ENCODE results near the gene PICK1.
"Not testable (repeated sequence)": the region's sequence is repeated elsewhere in the genome, so short reads cannot be mapped to it uniquely, and the experiment has no call there.

PICK1 gene

DNA sequence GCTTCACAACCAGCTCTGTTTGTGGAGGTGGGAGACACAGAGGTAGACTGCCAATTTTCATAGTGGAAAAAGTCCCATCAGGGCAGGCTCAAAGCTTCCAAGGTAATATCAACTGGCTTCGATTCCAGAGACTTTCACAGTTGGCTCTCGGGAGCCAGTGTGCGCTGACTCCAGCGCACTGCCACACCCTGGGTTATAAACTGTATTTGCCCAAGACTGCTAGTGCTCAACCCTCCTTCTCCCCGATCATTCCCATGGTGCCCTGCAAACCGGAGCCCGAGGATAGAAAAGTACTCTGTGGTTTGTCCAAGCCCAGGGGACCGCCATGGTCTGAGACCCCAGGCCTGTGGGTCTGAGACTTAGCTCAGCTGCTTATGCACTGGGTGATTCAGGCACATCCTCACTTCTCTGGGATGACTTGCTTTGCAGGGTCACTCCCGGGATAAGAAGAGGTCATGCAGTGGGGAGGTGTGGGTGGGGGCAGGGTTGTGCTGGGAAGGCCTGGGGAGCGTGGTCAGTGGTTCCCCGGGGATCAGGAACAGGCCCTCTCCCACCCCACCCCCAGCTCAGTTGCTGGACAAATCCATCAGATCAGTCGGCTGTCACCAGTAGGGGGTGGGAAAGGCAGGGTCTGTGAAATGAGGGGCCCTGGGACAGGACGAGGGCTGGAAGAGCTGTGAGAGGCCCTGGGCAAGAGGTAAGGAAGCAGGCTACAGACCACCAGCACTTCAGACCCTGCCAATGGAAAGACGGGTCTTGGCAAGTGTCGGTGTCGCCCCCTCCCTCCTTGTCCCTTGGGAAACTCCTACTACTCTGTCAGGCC, 26.7 kb upstream of the PICK1 start:
- DNase-seq (ENCODE audit: low spot score) = no peak

- no peak for DNase-seq (ENCODE audit: low spot score)
Measured at GRCh38 chr22:38031491-38031890, 25.7 kb upstream of the PICK1 start.

GRCh38 chr22:38032681-38033521, 24.3 kb upstream of the PICK1 start:
- DNase-seq (ENCODE audit: low spot score) = peak; percentile 60

GRCh38 chr22:38033522-38034277, 23.5 kb upstream of the PICK1 start:
- DNase-seq (ENCODE audit: low spot score) = no peak

- DNase-seq (ENCODE audit: low spot score) = peak; percentile 99
Measured at GRCh38 chr22:38034278-38034882, 22.8 kb upstream of the PICK1 start.

DNA sequence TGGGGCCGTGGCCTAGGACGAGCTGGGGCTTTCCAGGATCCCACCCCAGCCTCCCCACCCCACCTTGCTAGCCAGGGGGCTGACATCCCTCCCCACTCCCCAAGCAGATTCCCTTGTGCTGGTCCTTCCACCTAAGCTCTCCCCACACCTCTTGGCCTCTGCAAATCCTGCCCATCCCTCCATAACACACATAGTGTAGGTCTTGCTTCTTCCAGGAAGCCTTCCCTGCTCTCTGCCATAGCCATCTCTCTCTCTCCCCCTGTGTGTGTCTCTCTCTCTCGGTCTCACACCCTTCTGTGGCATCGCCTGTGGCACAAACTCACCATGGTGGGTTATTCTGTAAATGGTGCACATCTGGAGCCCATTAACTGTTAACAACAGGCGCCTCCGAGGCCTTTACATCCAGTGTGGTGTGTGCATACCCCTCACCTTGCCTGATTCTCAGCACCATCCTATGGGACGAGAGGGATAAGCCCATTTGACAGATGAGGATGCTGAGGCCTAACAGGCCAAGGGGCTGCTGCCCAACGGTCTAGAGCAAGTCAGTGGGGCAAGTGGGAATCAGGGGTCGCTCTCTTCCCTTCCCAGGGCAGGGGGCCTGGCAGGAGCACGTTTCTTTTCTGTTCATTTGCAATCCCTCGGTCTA, 22.2 kb upstream of the PICK1 start:
- DNase-seq (ENCODE audit: low spot score) = no peak

DNA sequence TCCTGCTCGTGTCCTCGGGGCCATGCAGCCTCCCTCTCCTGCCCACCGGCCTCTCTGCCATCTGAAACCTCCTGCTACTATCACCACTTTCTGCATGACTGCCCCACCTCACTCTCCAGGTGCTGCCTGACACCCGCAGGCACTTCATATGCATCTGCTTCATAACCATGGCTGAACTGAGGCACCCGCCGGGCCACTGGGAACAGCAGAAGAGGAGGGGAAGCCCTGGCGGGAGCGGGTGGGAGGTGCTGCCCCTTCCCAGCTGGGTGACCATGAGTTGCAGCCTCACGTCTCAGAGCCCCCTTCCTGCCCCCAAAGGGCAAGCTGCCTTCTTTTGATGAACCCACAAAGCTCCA, 21.7 kb upstream of the PICK1 start:
- DNase-seq (ENCODE audit: low spot score) = no peak

- no peak for DNase-seq (ENCODE audit: low spot score)
Measured at GRCh38 chr22:38036392-38037062, 20.7 kb upstream of the PICK1 start.

DNA sequence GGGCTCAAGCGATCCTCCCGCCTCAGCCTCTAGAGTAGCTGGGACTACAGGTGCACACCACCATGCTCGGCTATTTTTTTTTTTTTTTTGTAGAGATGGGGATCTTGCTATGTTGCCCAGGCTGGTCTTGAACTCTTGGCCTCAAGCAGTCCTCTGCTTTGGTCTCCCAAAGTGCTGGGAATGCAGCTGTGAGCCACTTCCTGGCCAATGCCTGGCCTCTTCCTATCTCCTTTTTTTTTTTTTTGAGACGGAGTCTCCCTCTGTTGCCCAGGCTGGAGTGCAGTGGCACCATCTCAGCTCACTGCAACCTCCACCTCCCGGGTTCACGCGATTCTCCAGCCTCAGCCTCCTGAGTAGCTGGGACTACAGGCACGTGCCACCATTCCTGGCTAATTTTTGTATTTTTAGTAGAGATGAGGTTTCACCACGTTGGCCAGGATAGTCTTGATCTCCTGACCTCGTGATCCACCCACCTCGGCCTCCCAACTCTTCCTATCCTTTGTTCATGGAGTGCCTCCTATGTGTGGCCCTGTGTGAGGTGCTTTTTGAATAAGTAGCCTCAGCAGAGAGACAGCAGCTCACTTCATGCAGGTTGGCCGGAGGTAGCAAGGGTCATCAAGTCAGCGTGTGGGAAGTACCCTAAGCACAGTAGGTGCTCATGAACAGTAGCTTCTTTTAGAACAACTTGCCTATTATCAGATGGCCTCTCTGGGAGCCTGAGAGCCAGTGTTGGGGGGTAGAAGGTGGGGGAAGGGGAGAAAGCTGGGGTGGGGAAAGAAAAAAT, 19.6 kb upstream of the PICK1 start:
- DNase-seq (ENCODE audit: low spot score) = not testable (repeated sequence)

GRCh38 chr22:38038426-38038825, 18.8 kb upstream of the PICK1 start:
- no peak for DNase-seq (ENCODE audit: low spot score)

DNA sequence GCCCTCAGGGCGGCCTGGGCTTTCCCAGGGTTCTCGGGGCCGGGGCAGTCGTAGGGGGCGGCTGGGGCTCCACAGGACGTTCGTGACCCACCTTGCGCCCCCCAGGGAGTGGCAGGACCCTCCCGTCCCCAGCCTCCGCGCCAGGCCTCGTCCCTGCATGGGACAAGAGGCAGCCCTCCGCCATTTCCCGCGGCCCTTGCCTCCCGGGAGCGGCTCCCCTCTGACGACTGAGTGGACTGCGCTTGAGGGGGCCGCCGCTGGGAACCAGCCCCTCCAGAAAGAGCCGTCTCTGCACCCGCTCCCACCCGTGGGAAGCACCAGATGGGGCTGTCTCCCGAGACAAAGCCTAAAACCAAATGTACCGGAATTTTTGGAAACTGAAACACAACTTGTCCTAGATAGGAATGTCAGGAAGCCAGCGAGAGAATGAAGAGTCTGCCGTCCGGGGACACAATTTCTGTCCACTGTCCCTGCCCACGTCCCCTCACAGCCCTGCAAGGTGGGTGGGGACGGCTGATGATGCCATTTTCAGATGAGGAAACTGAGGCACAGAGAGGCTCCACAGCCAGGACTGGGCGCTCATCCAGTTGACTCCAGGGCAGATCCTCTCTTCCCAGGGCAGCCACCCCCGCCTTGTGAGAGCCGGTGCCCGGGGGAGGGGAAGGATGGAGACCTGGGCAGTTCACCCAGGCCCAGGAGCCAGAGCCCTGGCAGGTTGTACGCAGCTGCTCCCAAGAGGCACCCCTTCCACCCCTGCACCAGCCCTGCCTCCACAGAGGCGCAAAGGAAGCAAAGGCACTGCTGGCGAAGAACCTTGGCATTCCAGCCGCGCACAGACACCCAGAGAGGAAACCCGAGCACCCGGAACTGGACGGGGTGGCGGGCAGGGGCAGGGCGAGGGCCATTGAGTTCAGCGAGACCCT, 18.1 kb upstream of the PICK1 start:
- peak; percentile 48 for DNase-seq (ENCODE audit: low spot score)

GRCh38 chr22:38040953-38041759, 16.0 kb upstream of the PICK1 start:
- no peak for DNase-seq (ENCODE audit: low spot score)

DNA sequence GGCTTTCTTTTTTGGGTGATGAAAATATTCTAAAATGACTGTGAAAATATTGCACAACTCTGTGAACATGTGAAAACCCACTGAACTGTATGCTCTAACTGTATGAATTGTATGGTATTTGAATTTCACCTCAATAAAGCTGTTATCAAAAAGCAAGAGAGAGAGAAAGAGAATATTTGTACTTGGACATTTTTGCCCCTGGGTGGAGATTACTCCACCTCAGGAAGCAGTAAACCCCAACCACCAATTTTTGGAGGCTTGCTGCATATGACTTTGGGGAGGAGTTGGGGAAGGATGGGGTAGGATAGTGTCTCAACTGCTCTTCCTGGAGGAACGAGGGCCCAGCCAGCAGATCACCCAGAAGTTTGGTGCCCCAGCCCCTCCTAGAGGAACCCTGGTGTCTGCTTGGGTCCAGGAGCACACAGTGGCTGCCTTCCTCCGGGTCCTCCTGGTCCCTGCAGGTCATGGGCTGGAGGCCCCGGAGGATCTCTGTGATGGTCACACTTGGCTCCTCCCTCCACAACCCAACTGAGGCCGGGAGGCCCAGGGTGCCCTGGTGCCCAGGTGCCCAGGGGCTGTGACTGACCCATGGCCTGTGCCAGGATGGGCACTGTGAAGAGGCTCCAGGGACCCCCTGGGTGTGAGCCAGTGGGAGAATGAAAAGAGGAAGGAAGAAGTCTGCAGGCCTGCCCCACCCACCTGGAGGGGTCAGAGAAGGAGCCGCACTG, 15.3 kb upstream of the PICK1 start:
- no peak for DNase-seq (ENCODE audit: low spot score)

- DNase-seq (ENCODE audit: low spot score) = no peak
Measured at GRCh38 chr22:38042488-38042790, 14.8 kb upstream of the PICK1 start.

DNA sequence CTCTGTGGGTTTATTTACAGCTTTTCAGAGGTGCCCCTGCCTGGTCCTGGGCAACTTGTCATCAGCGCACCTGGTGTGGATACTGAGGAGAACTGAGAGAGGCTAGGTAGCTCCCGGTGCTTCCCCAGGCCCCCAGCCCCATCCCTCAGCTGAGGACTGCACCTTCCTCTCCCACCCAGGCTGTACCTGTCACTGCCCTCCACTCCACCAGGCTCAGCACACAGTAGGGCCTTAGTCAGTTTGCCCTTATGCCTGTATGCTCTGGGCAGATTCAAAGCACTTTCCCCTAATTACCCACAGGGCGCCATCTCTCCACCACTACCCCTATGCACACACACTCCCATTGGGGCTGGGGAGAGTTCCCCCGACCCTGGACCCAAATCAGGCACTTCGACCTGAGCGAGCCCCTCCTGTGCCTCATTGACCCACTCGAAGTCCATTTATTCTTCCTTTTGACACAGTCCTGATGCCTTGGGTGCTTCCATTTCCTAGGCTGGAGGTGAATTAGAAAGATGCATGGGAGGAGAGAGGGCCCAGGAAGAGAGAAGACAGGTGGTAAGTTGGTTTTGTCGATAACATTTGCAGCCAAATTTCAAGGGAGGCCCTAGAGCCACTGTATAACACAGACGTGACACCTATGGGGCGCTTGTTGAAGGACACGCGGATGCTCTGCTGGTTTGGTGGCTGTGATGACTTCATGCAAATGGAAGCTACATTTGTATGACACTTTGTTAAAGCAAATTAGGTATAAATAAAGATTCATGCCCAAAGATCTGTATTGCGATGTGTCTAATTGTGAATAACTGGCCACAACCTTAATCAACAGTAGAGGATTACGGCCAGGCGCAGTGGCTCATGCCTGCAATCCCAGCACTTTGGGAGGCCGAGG, 13.8 kb upstream of the PICK1 start:
- DNase-seq (ENCODE audit: low spot score) = no peak

GRCh38 chr22:38046070-38046748, 11.0 kb upstream of the PICK1 start:
- no peak for DNase-seq (ENCODE audit: low spot score)

Data from hepatic stellate cell (primary cell).